Measurements from ENCODE around the gene MBNL1. TPM values are rescaled to one million over a fixed set of nuclear protein-coding genes. Genes with fewer than 3 reads are reported as not detected.

The MBNL1 gene
- total RNA-seq, 1 donor from 2014 or later, result 311 TPM

DNA sequence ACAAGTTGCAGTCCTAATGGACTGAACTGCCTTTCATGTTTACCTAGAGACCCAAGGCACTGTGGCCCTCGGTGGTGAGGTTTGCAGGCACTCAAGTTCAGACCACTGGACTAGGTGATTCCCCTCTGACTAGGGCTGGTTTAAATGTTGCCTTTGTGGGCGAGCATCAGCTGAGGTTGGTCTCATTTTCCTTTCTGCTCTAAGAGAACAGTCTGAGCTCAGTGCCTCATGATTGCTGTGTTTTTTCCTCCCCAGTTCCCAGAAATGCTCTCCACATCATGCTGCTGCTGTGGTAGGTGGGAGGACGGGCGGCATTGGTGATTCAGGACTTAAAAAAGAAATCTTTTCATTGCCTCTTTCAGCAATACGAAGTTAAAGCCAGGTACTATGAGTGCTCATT is 237.2 kb downstream of the MBNL1 start:
- H3K9me3 ChIP-seq, result no peaks in the 10 kb centered on the region
- intact Hi-C loops (cut with DNase I), result no loop called here
- no peak overlapping the region for H3K4me3 ChIP-seq
- TF ChIP-seq, protein P1, sequence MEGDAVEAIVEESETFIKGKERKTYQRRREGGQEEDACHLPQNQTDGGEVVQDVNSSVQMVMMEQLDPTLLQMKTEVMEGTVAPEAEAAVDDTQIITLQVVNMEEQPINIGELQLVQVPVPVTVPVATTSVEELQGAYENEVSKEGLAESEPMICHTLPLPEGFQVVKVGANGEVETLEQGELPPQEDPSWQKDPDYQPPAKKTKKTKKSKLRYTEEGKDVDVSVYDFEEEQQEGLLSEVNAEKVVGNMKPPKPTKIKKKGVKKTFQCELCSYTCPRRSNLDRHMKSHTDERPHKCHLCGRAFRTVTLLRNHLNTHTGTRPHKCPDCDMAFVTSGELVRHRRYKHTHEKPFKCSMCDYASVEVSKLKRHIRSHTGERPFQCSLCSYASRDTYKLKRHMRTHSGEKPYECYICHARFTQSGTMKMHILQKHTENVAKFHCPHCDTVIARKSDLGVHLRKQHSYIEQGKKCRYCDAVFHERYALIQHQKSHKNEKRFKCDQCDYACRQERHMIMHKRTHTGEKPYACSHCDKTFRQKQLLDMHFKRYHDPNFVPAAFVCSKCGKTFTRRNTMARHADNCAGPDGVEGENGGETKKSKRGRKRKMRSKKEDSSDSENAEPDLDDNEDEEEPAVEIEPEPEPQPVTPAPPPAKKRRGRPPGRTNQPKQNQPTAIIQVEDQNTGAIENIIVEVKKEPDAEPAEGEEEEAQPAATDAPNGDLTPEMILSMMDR (IDR thresholded peaks at IDR 0.05), result no peak
- no peak for TF ChIP-seq POLR2AphosphoS5 (IDR thresholded peaks at IDR 0.05; ENCODE audit: insufficient read depth in 1 of 2, low read depth in 1 of 2)
- H3K36me3 ChIP-seq, result no peaks in the 10 kb centered on the region
- DNase-seq (ENCODE audit: extremely low spot score in 2 of 2), result no peak
- H3K27me3 ChIP-seq, result no peaks in the 10 kb centered on the region
- H3K27ac ChIP-seq, result no peak overlapping the region
- H3K4me1 ChIP-seq, result no peaks in the 10 kb centered on the region

- Histone ChIP-seq H3K4me3 (no peak overlapping the region), H3K9me3 (no peaks in the 10 kb centered on the region), H3K4me1 (no peaks in the 10 kb centered on the region), H3K27ac (no peak overlapping the region), H3K27me3 (no peaks in the 10 kb centered on the region), H3K36me3 (no peaks in the 10 kb centered on the region)
- intact Hi-C loops (cut with DNase I), result no loop called here
- DNase-seq (ENCODE audit: extremely low spot score in 2 of 2), result no peak
- TF ChIP-seq, protein P1 (IDR thresholded peaks at IDR 0.05), result peak in 2 of 3 experiments; percentile 13 to 31
- TF ChIP-seq POLR2AphosphoS5 (IDR thresholded peaks at IDR 0.05; ENCODE audit: insufficient read depth in 1 of 2, low read depth in 1 of 2), result no peak
These were observed 240.0 kb downstream of the MBNL1 start for GRCh38 chr3:152508705-152509104.

DNA sequence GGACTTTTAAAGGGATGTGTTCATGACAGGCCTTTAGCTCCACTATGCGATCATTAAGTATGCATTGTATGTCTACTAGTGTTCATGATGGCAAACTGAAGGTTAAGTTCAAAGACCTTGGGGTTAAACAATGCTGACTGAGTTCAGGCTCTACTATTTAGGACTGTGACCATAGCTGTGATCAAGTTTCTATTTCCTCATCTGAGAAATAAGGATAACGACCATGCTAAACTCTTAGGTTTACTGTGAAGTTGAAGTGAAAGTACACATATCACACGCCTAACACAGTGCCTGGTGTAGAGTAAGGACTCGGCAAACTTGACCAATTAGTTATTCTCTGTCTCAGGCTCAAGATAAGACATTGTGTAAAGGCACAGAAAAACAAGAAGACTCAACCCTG is 243.2 kb downstream of the MBNL1 start:
- no peak for TF ChIP-seq POLR2AphosphoS5 (IDR thresholded peaks at IDR 0.05; ENCODE audit: insufficient read depth in 1 of 2, low read depth in 1 of 2)
- TF ChIP-seq, protein P1 (IDR thresholded peaks at IDR 0.05), result no peak
- no peak for TF ChIP-seq POLR2A (IDR thresholded peaks at IDR 0.05)
- no peak overlapping the region for H3K27ac ChIP-seq
- no peaks in the 10 kb centered on the region for H3K4me1 ChIP-seq
- no peak overlapping the region for H3K4me3 ChIP-seq
- no peaks in the 10 kb centered on the region for H3K9me3 ChIP-seq
- no peaks in the 10 kb centered on the region for H3K27me3 ChIP-seq
- H3K36me3 ChIP-seq, result no peaks in the 10 kb centered on the region
- no peak for DNase-seq (ENCODE audit: extremely low spot score in 2 of 2)
- intact Hi-C loops (cut with DNase I), result no loop called here

GRCh38 chr3:152513301-152513960 is 244.7 kb downstream of the MBNL1 start:
- Histone ChIP-seq H3K27me3 (no peaks in the 10 kb centered on the region), H3K27ac (no peak overlapping the region), H3K4me1 (no peaks in the 10 kb centered on the region), H3K36me3 (no peaks in the 10 kb centered on the region), H3K4me3 (no peak overlapping the region), H3K9me3 (no peaks in the 10 kb centered on the region)
- TF ChIP-seq POLR2AphosphoS5 (IDR thresholded peaks at IDR 0.05; ENCODE audit: insufficient read depth in 1 of 2, low read depth in 1 of 2) (no peak), POLR2A (IDR thresholded peaks at IDR 0.05) (no peak)
- TF ChIP-seq, protein P1 (IDR thresholded peaks at IDR 0.05), result no peak
- intact Hi-C loops (cut with DNase I), result no loop called here
- no peak for DNase-seq (ENCODE audit: extremely low spot score in 2 of 2)

Small RNAs within 50 kb of the gene (small RNA-seq; reads per million reads assigned to genes)
- gene RF00019, result not detected

Measured in vagina (tissue), 2 donors.